Ureter (tissue), 1 donor: Measurements from ENCODE around the gene NTHL1. TPM values are rescaled to one million over a fixed set of nuclear protein-coding genes. Genes with fewer than 3 reads are reported as not detected.

ENCODE experiments used
- DNase-seq: peaks from one replicate; pipeline ENCODE4 v3.0.0-alpha.2; 2020; ENCODE audit warnings: low spot score
- total RNA-seq: library from RNA; stranded (reverse); gene quantifications from one replicate; pipeline ENCODE4 v1.2.4, GENCODE V29; 2023
- donor health status: DM: yes; HTN: yes; CAD: no.

Gene NTHL1
- total RNA-seq, 1 donor from 2014 or later, result 11.8 TPM

GRCh38 chr16:1993731-1994131 is 53.9 kb downstream of the NTHL1 start:
- DNase-seq, result no peak

DNA sequence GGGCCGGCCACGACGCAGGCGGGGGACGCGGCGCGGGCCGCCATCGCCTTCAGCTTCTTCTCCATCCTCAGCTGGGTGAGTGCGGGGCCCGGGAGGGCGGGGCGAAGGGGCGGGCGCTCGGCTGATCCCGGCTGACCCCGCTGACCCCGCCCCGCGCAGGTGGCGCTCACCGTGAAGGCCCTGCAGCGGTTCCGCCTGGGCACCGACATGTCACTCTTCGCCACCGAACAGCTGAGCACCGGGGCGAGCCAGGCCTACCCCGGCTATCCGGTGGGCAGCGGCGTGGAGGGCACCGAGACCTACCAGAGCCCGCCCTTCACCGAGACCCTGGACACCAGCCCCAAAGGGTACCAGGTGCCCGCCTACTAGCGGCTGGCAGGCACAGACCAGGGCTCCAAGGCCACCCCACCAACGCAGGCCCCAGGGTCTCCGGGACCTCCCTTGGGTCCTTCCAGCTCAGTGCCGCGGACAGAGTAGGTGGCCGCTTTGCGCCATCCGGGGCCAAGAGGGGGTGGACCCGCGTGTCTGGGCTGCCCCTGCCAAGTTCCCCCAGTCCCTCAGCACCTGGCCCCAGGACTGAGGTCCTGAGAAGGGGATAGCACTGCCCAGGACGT is 54.8 kb downstream of the NTHL1 start:
- DNase-seq, result no peak

DNA sequence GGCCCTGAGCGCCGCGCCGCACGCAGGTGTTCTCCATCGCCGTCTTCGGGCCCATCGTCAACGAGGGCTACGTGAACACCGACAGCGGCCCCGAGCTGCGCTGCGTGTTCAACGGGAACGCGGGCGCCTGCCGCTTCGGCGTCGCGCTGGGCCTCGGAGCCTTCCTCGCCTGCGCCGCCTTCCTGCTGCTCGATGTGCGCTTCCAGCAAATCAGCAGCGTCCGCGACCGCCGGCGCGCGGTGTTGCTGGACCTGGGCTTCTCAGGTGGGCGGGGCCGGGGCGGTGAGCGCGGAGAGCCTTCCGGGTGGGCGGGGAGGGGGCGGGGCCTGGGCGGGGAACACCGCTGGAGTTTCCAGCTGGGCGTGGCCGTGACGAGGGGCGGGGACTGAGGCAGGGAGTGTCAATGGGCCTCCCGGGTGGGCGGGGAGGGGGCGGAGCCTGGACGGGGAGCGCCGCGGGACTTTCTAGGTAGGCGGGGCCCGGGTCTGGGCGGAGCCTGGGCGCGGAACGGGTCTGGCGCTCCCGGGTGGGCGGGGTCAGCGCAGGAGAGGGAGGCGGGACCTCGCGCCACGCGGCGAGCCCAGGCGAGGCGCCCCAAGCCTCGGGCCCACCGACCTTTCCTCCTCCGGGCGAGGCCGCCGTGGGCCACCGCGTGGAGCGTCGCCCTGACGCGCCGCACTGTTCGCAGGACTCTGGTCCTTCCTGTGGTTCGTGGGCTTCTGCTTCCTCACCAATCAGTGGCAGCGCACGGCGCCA is 55.5 kb downstream of the NTHL1 start:
- peak; percentile 94 for DNase-seq

DNA sequence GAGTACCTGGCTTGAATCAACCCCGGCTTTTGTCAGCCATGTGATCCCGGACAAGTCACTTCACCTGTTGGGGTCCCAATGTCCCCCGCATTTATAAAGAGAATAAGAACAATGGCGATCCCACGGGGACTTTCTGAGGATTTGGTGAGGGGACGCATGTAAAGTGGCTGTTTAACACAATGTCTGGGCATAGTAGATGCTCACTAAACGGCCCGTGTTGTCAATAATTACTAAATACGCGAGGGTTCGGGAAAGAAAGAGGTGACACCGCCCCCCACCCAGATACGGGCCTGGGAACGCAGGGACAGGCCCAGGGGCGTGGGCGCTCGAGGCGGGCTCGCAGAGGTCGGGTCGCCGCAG is 56.1 kb downstream of the NTHL1 start:
- DNase-seq, result no peak

DNA sequence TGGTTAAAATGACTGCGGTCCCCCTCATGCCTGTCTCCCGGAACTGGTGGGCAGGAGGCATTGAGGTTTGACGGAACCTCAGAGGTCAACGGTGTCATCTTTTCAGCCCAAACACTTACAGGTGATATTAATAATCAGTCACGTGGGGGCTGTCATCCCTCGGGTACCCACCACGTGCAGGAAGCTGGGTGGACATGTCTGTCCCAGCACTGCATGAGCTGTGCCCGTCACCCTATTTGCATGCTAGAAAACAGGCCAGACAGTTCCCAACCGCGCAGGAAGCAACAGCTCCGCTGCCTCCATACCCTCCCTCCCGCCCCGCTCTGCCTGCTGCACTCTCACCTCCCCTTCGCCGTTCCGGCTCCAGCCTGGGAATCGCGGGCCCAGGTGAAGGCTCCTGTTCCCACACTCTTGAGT is 56.5 kb downstream of the NTHL1 start:
- DNase-seq, result no peak

DNA sequence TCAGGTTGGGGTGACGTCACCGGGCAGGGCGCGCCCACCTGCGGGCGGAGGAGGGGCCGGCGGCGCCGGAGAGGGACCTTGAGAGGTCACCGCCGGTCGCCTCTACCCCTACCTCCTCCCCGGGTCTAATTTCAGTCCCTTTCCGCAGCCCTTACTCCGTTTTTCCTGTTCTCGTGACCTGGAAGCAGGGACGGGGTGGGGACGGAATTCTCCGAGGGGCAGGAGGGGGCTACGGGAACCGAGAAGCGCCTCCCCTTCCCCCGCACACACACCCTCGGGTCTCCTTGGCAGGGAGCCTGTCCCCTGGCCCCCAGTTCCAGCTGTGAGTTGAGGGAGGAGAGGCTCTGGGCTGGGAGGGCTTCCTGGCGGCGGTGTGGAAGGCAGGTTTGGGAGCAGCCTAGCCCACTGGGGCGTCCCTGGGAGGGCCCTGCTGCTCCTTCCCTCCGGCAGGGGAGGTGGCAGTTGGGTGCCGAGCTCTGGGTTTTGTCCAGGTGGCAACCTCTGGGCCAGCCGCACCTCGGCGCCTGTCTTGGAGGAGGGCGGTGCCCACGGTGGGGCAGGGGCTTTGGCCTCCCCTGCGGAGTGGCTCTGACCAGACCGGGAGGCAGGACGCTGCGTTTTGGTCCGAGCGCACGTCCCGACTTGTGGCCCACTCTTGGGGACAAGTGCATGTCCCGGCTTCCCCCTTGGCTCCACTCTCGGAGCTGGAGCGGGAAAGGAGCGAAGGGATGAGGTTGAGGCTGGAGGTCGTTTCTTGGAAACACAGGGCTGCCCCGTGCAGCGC is 57.1 kb downstream of the NTHL1 start:
- no peak for DNase-seq

GRCh38 chr16:1990101-1990350 is 57.6 kb downstream of the NTHL1 start:
- no peak for DNase-seq

Other genes with a start within 250 kb of the NTHL1 start
- 37.5 TPM for gene HAGH, start 221.0 kb downstream of the NTHL1 start, total RNA-seq
- gene FAHD1, start 220.6 kb downstream of the NTHL1 start, total RNA-seq, result 29.3 TPM
- not detected for gene MEIOB, start 175.7 kb downstream of the NTHL1 start, total RNA-seq
- 12.9 TPM for gene HS3ST6, start 129.4 kb downstream of the NTHL1 start, total RNA-seq
- 27.2 TPM for gene MSRB1, start 104.6 kb downstream of the NTHL1 start, total RNA-seq
- not detected for gene RPL3L, start 93.1 kb downstream of the NTHL1 start, total RNA-seq
- 97.5 TPM for gene NDUFB10, start 88.3 kb downstream of the NTHL1 start, total RNA-seq
- gene RPS2, start 83.0 kb downstream of the NTHL1 start, total RNA-seq, result 2,737 TPM
- gene RNF151, start 81.0 kb downstream of the NTHL1 start, total RNA-seq, result not detected
- 37.0 TPM for gene TBL3, start 75.8 kb downstream of the NTHL1 start, total RNA-seq
- 0.65 TPM for gene NOXO1, start 66.4 kb downstream of the NTHL1 start, total RNA-seq
- 16.5 TPM for gene GFER, start 63.6 kb downstream of the NTHL1 start, total RNA-seq
- 0.86 TPM for gene SYNGR3, start 57.9 kb downstream of the NTHL1 start, total RNA-seq
- gene ZNF598, start 38.0 kb downstream of the NTHL1 start, total RNA-seq, result 46.4 TPM
- not detected for gene NPW, start 28.0 kb downstream of the NTHL1 start, total RNA-seq
- gene NHERF2, start 20.9 kb downstream of the NTHL1 start, total RNA-seq, result 106 TPM
- 178 TPM for gene TSC2, start 151 bp upstream of the NTHL1 start, total RNA-seq
- gene PKD1, start 88.1 kb upstream of the NTHL1 start, total RNA-seq, result 165 TPM
- gene RAB26, start 100.8 kb upstream of the NTHL1 start, total RNA-seq, result 0.83 TPM
- gene TRAF7, start 107.9 kb upstream of the NTHL1 start, total RNA-seq, result 76.2 TPM
- 0.05 TPM for gene CASKIN1, start 148.8 kb upstream of the NTHL1 start, total RNA-seq
- 37.0 TPM for gene MLST8, start 157.6 kb upstream of the NTHL1 start, total RNA-seq
- 7.4 TPM for gene BRICD5, start 163.0 kb upstream of the NTHL1 start, total RNA-seq
- 11.3 TPM for gene PGP, start 167.0 kb upstream of the NTHL1 start, total RNA-seq
- 24.7 TPM for gene E4F1, start 175.8 kb upstream of the NTHL1 start, total RNA-seq
- 1.5 TPM for gene DNASE1L2, start 188.6 kb upstream of the NTHL1 start, total RNA-seq
- 47.8 TPM for gene ECI1, start 203.8 kb upstream of the NTHL1 start, total RNA-seq
- gene RNPS1, start 220.3 kb upstream of the NTHL1 start, total RNA-seq, result 178 TPM